Endothelial cell of umbilical vein (primary cell): ENCODE measurements around the gene ANK2. TPM values are rescaled to one million over a fixed set of nuclear protein-coding genes. Genes with fewer than 3 reads are reported as not detected.

Source experiments
- BruUV-seq: library from RNA; stranded (reverse); fragments of 400-500 nt; replicated peaks from 2 replicates; lab custom pipeline; 2021; lab: Mats Ljungman, UMichigan
- CTCF ChIA-PET: fragments of 300-600, 350-600 bp; sonication (Branson Sonifier 250); formaldehyde crosslinking; loops from one replicate; lab custom pipeline; 2021; ENCODE audit warnings: antibody characterized with exemption, inconsistent platforms; lab: Charles Lee
- POLR2A ChIA-PET: fragments of 300-600, 350-600 bp; sonication (Branson Sonifier 250); formaldehyde crosslinking; loops from one replicate; lab custom pipeline; 2021; ENCODE audit warnings: antibody characterized with exemption, inconsistent platforms; lab: Charles Lee
- DNase-seq: peaks from one replicate; pipeline ENCODE4 v3.0.0-alpha.2; 2011; ENCODE audit warnings: low read depth, low spot score
- FAIRE-seq: peaks from 2 replicates; lab custom pipeline; 2011; peaks lifted over from hg19 to GRCh38; lab: Jason Lieb, UNC
- H2AFZ ChIP-seq: 2 replicates; pipeline ENCODE4 v1.6.0; 2012; ENCODE audit warnings: low read depth, low read length, control low read depth, inconsistent platforms
- H3K27ac ChIP-seq: 2 replicates; pipeline ENCODE4 v1.5.1; 2011; ENCODE audit warnings: low read depth, mild to moderate bottlenecking, control low read depth, low read length, moderate library complexity; ENCODE audit not compliant: insufficient read depth
- H3K27me3 ChIP-seq, 2 experiments: 2 replicates each; pipeline versions ENCODE4 v1.6.0 to v1.6.1; 2011; ENCODE audit warnings: low read length in 2 of 2, mixed read lengths in 1 of 2; ENCODE audit not compliant: control insufficient read depth in 2 of 2, insufficient read depth in 2 of 2
- H3K36me3 ChIP-seq, 2 experiments: 2 replicates in 1 of 2; 3 replicates in 1 of 2; pipeline ENCODE4 v1.5.1; 2011; ENCODE audit warnings: low read length in 2 of 2, mild to moderate bottlenecking in 1 of 2, moderate library complexity in 1 of 2; ENCODE audit not compliant: control insufficient read depth in 2 of 2, insufficient read depth in 2 of 2; ENCODE audit errors: extremely low read depth in 1 of 2
- H3K4me1 ChIP-seq: 3 replicates; pipeline ENCODE4 v1.5.1; 2011; ENCODE audit warnings: mild to moderate bottlenecking, low read length; ENCODE audit not compliant: control insufficient read depth, insufficient read depth; ENCODE audit errors: extremely low read depth
- H3K4me2 ChIP-seq: 2 replicates; pipeline ENCODE4 v1.6.1; 2011; ENCODE audit warnings: low read length, control low read depth, mixed read lengths; ENCODE audit not compliant: insufficient read depth
- H3K4me3 ChIP-seq, 3 experiments: fragments of 200-600 bp in 1 of 3; sonication (generic), shearing (Covaris generic) in 1 of 3; replicated peaks in 1 of 3; 2 replicates each; pipeline ENCODE4 v1.5.1; 2011 to 2016; ENCODE audit warnings: control low read depth in 3 of 3, low read length in 3 of 3, mild to moderate bottlenecking in 2 of 3, inconsistent platforms in 1 of 3, low read depth in 1 of 3, moderate library complexity in 1 of 3; ENCODE audit not compliant: insufficient read depth in 1 of 3
- H3K79me2 ChIP-seq: 2 replicates; pipeline ENCODE4 v1.6.0; 2012; ENCODE audit warnings: low read length, inconsistent platforms; ENCODE audit not compliant: control insufficient read depth, insufficient read depth
- H3K9ac ChIP-seq: replicated peaks from 2 replicates; pipeline ENCODE3; 2011; ENCODE audit warnings: low read length, control low read depth; ENCODE audit not compliant: insufficient read depth; ENCODE audit errors: extremely low read depth
- H3K9me1 ChIP-seq: replicated peaks from 3 replicates; pipeline ENCODE4 v1.6.0; 2011; ENCODE audit warnings: mild to moderate bottlenecking, low read length; ENCODE audit not compliant: control insufficient read depth, insufficient read depth; ENCODE audit errors: extremely low read depth
- H3K9me3 ChIP-seq: replicated peaks from 2 replicates; pipeline ENCODE4 v1.5.1; 2012; ENCODE audit warnings: low read length, inconsistent platforms; ENCODE audit not compliant: control insufficient read depth, insufficient read depth
- H4K20me1 ChIP-seq: replicated peaks from 2 replicates; pipeline ENCODE3; 2011; ENCODE audit warnings: mild to moderate bottlenecking, low read length; ENCODE audit not compliant: control insufficient read depth, insufficient read depth; ENCODE audit errors: extremely low read depth
- FOS ChIP-seq: IDR thresholded peaks from 2 replicates; pipeline ENCODE4 v1.6.1; 2011; ENCODE audit warnings: mild to moderate bottlenecking, low read length, moderate library complexity, borderline replicate concordance; ENCODE audit not compliant: insufficient read depth
- JUN ChIP-seq: IDR thresholded peaks from 2 replicates; pipeline ENCODE4 v1.6.1; 2011; ENCODE audit warnings: borderline replicate concordance, low read depth; ENCODE audit not compliant: insufficient read length, insufficient read depth
- dilution Hi-C: fragments of 300-500 bp; cut with MboI; formaldehyde crosslinking; loops from one replicate; pipeline ENCODE4 v1.15.0; 2019; ENCODE audit warnings: low sequenced_read_pairs; ENCODE audit not compliant: extremely low pct_ligation_motif_present
- intact Hi-C: fragments of 100-400 bp; cut with micrococcal nuclease; formaldehyde crosslinking; loops from one replicate; pipeline ENCODE4 v1.10.0; 2022
- polyA plus RNA-seq, 4 experiments: library from polyadenylated mRNA; depleted of rRNA in 3 of 4; stranded (reverse) in 3 of 4; unstranded in 1 of 4; fragments of >200 nt; gene quantifications; 2 replicates each; pipeline versions ENCODE4 v1.2.1 to v1.2.3, GENCODE V29; 2011 to 2012; ENCODE audit warnings: missing spikeins in 1 of 4
- total RNA-seq: library from RNA; stranded (reverse); gene quantifications from 2 replicates; pipeline ENCODE4 v1.2.3, GENCODE V29; 2021
- TF ChIP-seq, protein P1 (sequence below), 2 donors: IDR thresholded peaks; 1 replicate in 1 of 2; 2 replicates in 1 of 2; pipeline ENCODE4 v1.5.1; 2011; ENCODE audit warnings: low read length in 2 of 2, mild to moderate bottlenecking in 2 of 2, moderate library complexity in 2 of 2, control low read depth in 1 of 2, inconsistent platforms in 1 of 2, low read depth in 1 of 2; ENCODE audit not compliant: insufficient read depth in 1 of 2; ENCODE audit errors: extremely low read depth in 1 of 2

ANK2 gene
- total and polyA plus RNA-seq, 2 donors (not counting 3 experiments of a cell fraction or from before 2014, with no cell fraction given): not detected

DNA sequence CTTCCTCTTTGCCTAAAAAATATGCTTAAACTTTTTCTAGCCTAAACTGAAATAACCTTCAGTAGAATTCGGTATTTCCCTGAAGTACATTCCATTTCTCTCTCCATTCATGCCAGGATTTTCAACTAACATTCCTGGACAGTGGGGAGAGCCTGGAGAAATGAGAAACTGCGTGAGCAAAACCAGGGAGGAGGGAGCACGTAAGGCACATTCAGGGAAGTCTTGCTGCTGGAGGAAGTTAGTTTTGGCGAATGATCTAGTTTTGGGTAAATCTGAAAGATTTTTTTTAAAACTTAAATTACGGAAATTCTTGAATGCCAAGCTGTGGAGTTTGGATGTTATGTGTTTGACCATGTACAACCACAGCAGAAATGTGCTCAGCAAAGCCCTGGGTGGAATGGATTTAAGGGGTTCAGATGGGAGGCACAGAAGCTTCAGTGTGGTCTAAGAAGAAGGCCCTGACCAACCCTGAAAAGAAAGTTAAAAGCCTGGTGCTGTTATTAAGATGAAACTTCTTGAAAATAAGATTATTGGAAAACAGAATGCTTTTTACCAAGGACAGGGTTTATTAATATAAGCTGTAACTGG is 347.8 kb downstream of the ANK2 start:
- BruUV-seq: no TSS peak
- Histone ChIP-seq H3K9me1 (no peaks in the 10 kb centered on the region), H3K4me3 (no peak overlapping the region), H3K4me2 (no peak overlapping the region), H3K79me2 (no peaks in the 10 kb centered on the region), H3K27me3 (no peaks in the 10 kb centered on the region), H3K9ac (no peak overlapping the region), H3K27ac (no peak overlapping the region), H2AFZ (peak overlapping the region; percentile 67), H4K20me1 (no peaks in the 10 kb centered on the region), H3K9me3 (no peaks in the 10 kb centered on the region), H3K36me3 (no peaks in the 10 kb centered on the region), H3K4me1 (peaks cover 6% of the 10 kb centered on the region)
- TF ChIP-seq, protein P1, sequence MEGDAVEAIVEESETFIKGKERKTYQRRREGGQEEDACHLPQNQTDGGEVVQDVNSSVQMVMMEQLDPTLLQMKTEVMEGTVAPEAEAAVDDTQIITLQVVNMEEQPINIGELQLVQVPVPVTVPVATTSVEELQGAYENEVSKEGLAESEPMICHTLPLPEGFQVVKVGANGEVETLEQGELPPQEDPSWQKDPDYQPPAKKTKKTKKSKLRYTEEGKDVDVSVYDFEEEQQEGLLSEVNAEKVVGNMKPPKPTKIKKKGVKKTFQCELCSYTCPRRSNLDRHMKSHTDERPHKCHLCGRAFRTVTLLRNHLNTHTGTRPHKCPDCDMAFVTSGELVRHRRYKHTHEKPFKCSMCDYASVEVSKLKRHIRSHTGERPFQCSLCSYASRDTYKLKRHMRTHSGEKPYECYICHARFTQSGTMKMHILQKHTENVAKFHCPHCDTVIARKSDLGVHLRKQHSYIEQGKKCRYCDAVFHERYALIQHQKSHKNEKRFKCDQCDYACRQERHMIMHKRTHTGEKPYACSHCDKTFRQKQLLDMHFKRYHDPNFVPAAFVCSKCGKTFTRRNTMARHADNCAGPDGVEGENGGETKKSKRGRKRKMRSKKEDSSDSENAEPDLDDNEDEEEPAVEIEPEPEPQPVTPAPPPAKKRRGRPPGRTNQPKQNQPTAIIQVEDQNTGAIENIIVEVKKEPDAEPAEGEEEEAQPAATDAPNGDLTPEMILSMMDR (IDR thresholded peaks at IDR 0.05; ENCODE audit: extremely low read depth in 1 of 2, insufficient read depth in 1 of 2, low read depth in 1 of 2, low read length in 2 of 2): no peak
- no peak for TF ChIP-seq FOS
- no peak for TF ChIP-seq JUN
- POLR2A ChIA-PET: interaction anchor here (0.6 kb wide), 1 partner anchor 25 kb away, joined by 7 read pairs; no protein-coding TSS in a partner anchor
- dilution Hi-C loops: no loop called here
- peak; percentile 73 for DNase-seq
- CTCF ChIA-PET: interaction anchor here (1.2 to 5.6 kb wide), 2 partner anchors 151 to 986 kb away, joined by 5 to 51 read pairs; no protein-coding TSS in a partner anchor
- FAIRE-seq: no peak
- intact Hi-C loops: loop anchor here (2.0 to 10.0 kb wide), 2 partner anchors 496 to 1298 kb away; no protein-coding TSS in a partner anchor
